Mucosa of stomach (tissue), 1 donor: Measurements from ENCODE around the gene ZHX3.

Experiments used
- H3K27me3 ChIP-seq: one replicate; pipeline ENCODE4 v1.7.0; 2013; ENCODE audit warnings: mild to moderate bottlenecking, low read length; ENCODE audit not compliant: control insufficient read depth, insufficient read depth
- H3K36me3 ChIP-seq: one replicate; pipeline ENCODE4 v1.7.0; 2013; ENCODE audit warnings: low read length; ENCODE audit not compliant: control insufficient read depth, insufficient read depth
- H3K4me1 ChIP-seq: one replicate; pipeline ENCODE4 v1.7.0; 2013; ENCODE audit warnings: mild to moderate bottlenecking, low read length; ENCODE audit not compliant: control insufficient read depth, insufficient read depth
- H3K4me3 ChIP-seq: one replicate; pipeline ENCODE4 v1.7.0; 2013; ENCODE audit warnings: low read length
- H3K9ac ChIP-seq: one replicate; pipeline ENCODE4 v1.7.0; 2013; ENCODE audit warnings: mild to moderate bottlenecking, low read length, moderate library complexity
- H3K9me3 ChIP-seq: one replicate; pipeline ENCODE4 v1.7.0; 2013; ENCODE audit warnings: mild to moderate bottlenecking, low read length, moderate library complexity; ENCODE audit not compliant: control insufficient read depth
- donor health status: Pancreatic carcinoma.

The ZHX3 gene

GRCh38 chr20:41151134-41151869 is 166.2 kb downstream of the ZHX3 start:
- peaks cover 21% of the 10 kb centered on the region for H3K4me1 ChIP-seq
- H3K27me3 ChIP-seq: no peaks in the 10 kb centered on the region
- H3K4me3 ChIP-seq: no peak overlapping the region
- no peak overlapping the region for H3K9ac ChIP-seq
- no peaks in the 10 kb centered on the region for H3K36me3 ChIP-seq
- no peaks in the 10 kb centered on the region for H3K9me3 ChIP-seq

DNA sequence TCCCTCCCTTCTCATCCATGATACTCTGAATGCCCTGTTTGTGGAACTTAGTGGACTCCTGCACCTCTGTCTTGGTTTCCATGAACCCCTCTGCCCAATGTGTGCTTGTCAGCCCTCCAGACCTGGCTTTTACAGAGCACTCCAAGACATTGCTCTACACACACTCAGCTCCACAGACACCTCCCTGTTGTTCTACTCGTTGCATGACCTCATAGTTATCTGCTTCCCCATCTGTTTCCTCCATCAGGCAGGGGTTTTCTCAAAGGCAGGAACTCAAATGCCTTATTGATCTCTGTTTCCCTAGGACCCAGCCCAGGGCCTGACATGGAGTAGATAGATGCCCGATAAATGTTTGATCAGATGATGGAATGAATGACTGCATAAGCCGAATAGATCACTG is 166.9 kb downstream of the ZHX3 start:
- H3K9me3 ChIP-seq: no peaks in the 10 kb centered on the region
- H3K4me3 ChIP-seq: no peak overlapping the region
- H3K9ac ChIP-seq: no peak overlapping the region
- no peaks in the 10 kb centered on the region for H3K27me3 ChIP-seq
- H3K4me1 ChIP-seq: peaks cover 27% of the 10 kb centered on the region
- H3K36me3 ChIP-seq: no peaks in the 10 kb centered on the region

DNA sequence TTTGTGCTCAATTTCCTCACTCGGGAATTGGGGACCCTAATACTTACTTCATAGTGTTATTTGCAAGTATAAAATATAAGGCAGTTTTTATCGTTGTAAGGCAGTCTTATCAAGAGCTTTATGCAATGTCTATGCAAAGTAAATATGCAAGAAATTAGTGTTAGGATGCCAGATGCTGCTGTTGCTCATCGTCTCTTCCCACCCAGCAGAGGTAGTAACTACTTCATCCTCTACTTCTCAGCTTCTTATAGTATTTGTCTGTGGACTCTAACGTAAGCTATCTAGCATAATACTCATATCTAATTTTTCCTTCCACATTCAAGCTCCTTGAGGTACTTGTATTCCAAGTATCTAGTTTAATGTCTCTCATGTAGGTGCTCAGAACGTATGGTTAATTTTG is 168.6 kb downstream of the ZHX3 start:
- peaks cover 30% of the 10 kb centered on the region for H3K4me1 ChIP-seq
- H3K36me3 ChIP-seq: no peaks in the 10 kb centered on the region
- H3K9ac ChIP-seq: no peak overlapping the region

DNA sequence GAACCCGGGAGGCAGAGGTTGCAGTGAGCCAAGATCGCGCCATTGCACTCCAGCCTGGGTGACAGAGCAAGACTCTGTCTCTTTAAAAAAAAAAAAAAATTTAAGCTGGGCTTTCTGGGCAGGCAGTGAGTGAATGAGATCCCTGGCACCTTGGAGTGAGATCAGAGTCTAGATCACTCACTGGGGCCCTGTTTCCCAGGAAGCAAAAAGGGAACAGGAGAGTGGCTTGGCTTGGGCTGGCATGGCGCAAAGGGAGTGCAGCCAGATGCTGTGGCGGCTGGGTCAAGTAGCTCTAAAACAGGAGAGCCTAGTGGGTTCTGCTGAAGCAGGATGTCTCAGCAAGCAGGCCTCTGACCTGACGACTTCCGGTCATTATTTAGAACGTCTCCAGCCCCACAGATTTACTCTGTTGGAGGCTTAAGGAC is 169.8 kb downstream of the ZHX3 start:
- Histone ChIP-seq H3K4me3 (no peak overlapping the region), H3K4me1 (peaks cover 30% of the 10 kb centered on the region), H3K27me3 (no peaks in the 10 kb centered on the region), H3K36me3 (no peaks in the 10 kb centered on the region), H3K9me3 (no peaks in the 10 kb centered on the region), H3K9ac (no peak overlapping the region)

More for the DNA sequence above, 168.6 kb downstream of the ZHX3 start:
- Histone ChIP-seq H3K9me3 (no peaks in the 10 kb centered on the region), H3K27me3 (no peaks in the 10 kb centered on the region), H3K4me3 (no peak overlapping the region)

DNA sequence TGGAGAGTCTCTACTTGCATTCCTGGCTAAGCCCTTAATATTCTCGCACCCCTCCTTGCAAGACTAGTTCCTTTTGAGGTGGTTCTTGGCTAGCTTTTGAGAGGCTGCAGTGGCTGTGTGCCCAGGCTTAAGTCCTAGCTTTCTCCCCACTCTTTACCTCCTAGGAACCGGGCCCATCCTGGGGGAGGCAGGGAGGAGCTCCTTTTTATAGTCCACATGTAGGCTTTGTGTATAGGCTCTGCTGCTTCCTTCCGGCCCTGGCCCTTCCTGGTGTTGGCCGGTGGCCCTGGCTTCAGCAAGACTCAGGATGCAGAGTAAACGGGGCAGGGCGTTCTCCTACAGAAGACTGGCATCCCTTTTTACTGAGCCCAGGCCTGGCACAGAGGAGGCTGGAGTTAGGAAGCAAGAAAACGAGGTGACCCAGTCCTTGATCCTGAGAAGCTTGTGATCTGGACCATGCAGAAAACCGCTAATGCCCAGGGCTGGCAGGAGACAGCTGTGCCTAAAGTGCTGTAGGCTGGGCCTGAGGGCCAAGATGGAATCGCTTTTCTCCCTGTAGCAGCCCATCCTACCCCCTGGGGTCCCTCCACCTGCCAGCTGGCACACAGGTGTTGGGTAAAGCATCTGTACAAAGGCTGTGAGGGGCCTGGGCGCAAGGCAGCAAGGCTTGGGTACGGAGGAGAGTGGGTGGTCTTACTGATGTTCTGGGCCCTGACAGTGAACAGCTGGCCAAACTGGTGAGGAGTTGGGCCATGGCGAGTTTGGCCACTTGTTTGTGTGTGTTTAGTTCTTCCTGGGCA is 171.5 kb downstream of the ZHX3 start:
- H3K36me3 ChIP-seq: no peaks in the 10 kb centered on the region
- peaks cover 30% of the 10 kb centered on the region for H3K4me1 ChIP-seq
- no peaks in the 10 kb centered on the region for H3K27me3 ChIP-seq
- H3K4me3 ChIP-seq: no peak overlapping the region
- H3K9me3 ChIP-seq: no peaks in the 10 kb centered on the region
- H3K9ac ChIP-seq: no peak overlapping the region

GRCh38 chr20:41145317-41145716 is 172.2 kb downstream of the ZHX3 start:
- no peak overlapping the region for H3K4me3 ChIP-seq
- H3K9me3 ChIP-seq: no peaks in the 10 kb centered on the region
- H3K4me1 ChIP-seq: peaks cover 27% of the 10 kb centered on the region
- H3K27me3 ChIP-seq: no peaks in the 10 kb centered on the region
- no peak overlapping the region for H3K9ac ChIP-seq
- H3K36me3 ChIP-seq: no peaks in the 10 kb centered on the region

DNA sequence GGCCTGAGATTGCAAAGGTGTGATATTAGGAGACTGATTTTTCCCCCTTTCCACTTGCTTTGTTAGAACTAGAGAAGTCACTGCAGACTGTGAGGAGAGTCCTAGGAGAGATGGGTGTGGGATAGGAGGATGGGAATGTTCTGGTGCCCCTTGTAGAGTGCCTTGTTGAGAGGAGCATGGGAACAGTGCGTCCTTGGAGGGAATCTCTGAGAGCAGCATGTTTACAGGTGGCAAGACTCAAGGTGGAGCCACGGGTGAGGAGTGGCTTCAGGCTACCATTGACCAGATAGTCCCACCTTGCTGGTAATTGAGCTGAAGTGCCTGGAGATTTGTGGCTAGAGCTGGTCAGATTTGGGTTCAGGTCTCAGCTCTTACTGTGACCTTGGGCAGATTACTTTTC is 174.2 kb downstream of the ZHX3 start:
- Histone ChIP-seq H3K9me3 (no peaks in the 10 kb centered on the region), H3K36me3 (no peaks in the 10 kb centered on the region), H3K4me3 (no peak overlapping the region), H3K27me3 (no peaks in the 10 kb centered on the region), H3K9ac (no peak overlapping the region), H3K4me1 (peaks cover 25% of the 10 kb centered on the region)

- Histone ChIP-seq H3K9me3 (no peaks in the 10 kb centered on the region), H3K9ac (no peak overlapping the region), H3K36me3 (no peaks in the 10 kb centered on the region), H3K4me1 (peaks cover 30% of the 10 kb centered on the region), H3K4me3 (no peak overlapping the region), H3K27me3 (no peaks in the 10 kb centered on the region)
Measured at GRCh38 chr20:41142919-41143318, 174.6 kb downstream of the ZHX3 start.

DNA sequence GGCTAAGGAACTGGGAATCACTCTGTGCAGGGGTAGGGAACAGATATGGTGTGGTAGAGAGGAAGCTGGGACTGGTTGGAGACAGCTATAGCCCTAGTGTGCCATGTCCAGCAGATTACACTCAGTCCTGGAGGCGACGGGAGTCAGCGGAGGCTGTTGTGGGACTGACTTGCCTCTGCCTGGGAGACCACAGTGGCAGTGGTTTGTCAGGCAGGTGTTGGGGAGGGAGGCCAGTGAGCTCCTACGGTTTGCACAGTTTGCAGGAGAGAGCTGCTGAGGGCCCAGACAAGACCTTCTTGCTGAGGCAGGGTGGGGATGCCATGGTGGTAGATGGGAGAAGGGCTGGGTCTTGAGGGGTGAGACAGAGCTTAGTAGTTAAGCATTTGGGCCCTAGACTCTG is 175.3 kb downstream of the ZHX3 start:
- H3K36me3 ChIP-seq: no peaks in the 10 kb centered on the region
- H3K9ac ChIP-seq: no peak overlapping the region
- H3K4me3 ChIP-seq: no peak overlapping the region
- H3K27me3 ChIP-seq: no peaks in the 10 kb centered on the region
- H3K9me3 ChIP-seq: no peaks in the 10 kb centered on the region
- H3K4me1 ChIP-seq: peaks cover 31% of the 10 kb centered on the region

DNA sequence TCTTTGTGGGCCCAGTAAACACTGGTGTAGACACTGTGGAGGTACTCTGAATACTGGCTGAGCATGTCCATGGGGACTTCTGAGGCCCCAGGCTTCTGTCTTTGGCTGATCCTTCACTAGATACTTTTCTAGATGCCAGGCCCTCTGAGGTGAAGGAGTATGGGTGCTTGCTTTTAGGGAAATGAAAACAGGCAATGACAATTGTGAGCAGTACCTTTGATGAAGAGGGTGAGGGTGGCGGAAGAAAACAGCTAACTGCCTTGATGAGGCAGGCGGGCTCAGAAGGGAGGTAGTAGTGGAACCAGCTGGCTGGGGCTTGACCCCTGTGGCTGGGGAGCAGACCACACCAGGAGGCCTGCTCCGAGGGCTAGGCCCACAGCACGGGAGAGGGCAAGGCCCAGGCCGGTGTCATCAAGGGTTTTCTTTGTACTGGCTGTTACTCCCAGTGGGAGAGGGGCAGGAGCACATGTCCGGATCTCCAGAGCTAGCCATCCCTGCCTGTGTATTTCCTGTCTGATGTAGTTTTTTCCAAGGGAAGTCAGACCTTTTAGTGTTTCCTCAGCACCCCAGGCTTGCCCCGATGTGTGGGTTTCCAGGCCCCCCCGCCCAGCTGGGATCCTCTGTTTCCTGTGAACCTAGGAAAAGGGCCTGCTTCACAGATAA is 176.2 kb downstream of the ZHX3 start:
- Histone ChIP-seq H3K9me3 (no peaks in the 10 kb centered on the region), H3K4me3 (no peak overlapping the region), H3K27me3 (no peaks in the 10 kb centered on the region), H3K36me3 (no peaks in the 10 kb centered on the region), H3K4me1 (peaks cover 30% of the 10 kb centered on the region), H3K9ac (no peak overlapping the region)

- Histone ChIP-seq H3K36me3 (no peaks in the 10 kb centered on the region), H3K9me3 (no peaks in the 10 kb centered on the region), H3K9ac (no peak overlapping the region), H3K4me3 (no peak overlapping the region), H3K27me3 (no peaks in the 10 kb centered on the region), H3K4me1 (peaks cover 24% of the 10 kb centered on the region)
Measured at GRCh38 chr20:41140226-41141133, 177.1 kb downstream of the ZHX3 start.
